HG03159 (cell line): ENCODE results near the gene TMX2.

Source experiments
- ATAC-seq: cut with Tn5 transposase; IDR thresholded peaks from one replicate; pipeline ENCODE4 v1.9.1; 2021; ENCODE audit warnings: mild to moderate bottlenecking, moderate library complexity; ENCODE audit not compliant: unreplicated experiment

The TMX2 gene

GRCh38 chr11:57763568-57763967, 51.2 kb downstream of the TMX2 start:
- no peak for ATAC-seq

GRCh38 chr11:57764021-57764420, 51.6 kb downstream of the TMX2 start:
- no peak for ATAC-seq

GRCh38 chr11:57764566-57764965, 52.2 kb downstream of the TMX2 start:
- ATAC-seq: no peak

GRCh38 chr11:57764972-57765371, 52.6 kb downstream of the TMX2 start:
- no peak for ATAC-seq

- no peak for ATAC-seq
Measured at GRCh38 chr11:57770793-57771192, 58.4 kb downstream of the TMX2 start.

- ATAC-seq: no peak
Measured at GRCh38 chr11:57771365-57771764, 59.0 kb downstream of the TMX2 start.

GRCh38 chr11:57772562-57772961, 60.2 kb downstream of the TMX2 start:
- ATAC-seq: no peak

- no peak for ATAC-seq
Measured at GRCh38 chr11:57773026-57773598, 60.7 kb downstream of the TMX2 start.

- ATAC-seq: no peak
Measured at GRCh38 chr11:57775491-57775890, 63.1 kb downstream of the TMX2 start.

GRCh38 chr11:57776031-57776521, 63.7 kb downstream of the TMX2 start:
- no peak for ATAC-seq

GRCh38 chr11:57776577-57777210, 64.3 kb downstream of the TMX2 start:
- ATAC-seq: no peak

- no peak for ATAC-seq
Measured at GRCh38 chr11:57777969-57778317, 65.5 kb downstream of the TMX2 start.

GRCh38 chr11:57778318-57779037, 66.1 kb downstream of the TMX2 start:
- no peak for ATAC-seq

- no peak for ATAC-seq
Measured at GRCh38 chr11:57779276-57779675, 66.9 kb downstream of the TMX2 start.

GRCh38 chr11:57781529-57781943, 69.1 kb downstream of the TMX2 start:
- ATAC-seq: no peak

- no peak for ATAC-seq
Measured at GRCh38 chr11:57785072-57785471, 72.7 kb downstream of the TMX2 start.

- ATAC-seq: no peak
Measured at GRCh38 chr11:57786436-57786835, 74.0 kb downstream of the TMX2 start.

- no peak for ATAC-seq
Measured at GRCh38 chr11:57787006-57787604, 74.7 kb downstream of the TMX2 start.

GRCh38 chr11:57787920-57788702, 75.7 kb downstream of the TMX2 start:
- no peak for ATAC-seq

GRCh38 chr11:57788703-57789088, 76.3 kb downstream of the TMX2 start:
- ATAC-seq: no peak
